A549 (cell line): ENCODE measurements around the gene KCTD5. TPM values are rescaled to one million over a fixed set of nuclear protein-coding genes. Genes with fewer than 3 reads are reported as not detected.
"Not testable (repeated sequence)": the region's sequence is repeated elsewhere in the genome, so short reads cannot be mapped to it uniquely, and the experiment has no call there.

Experiments used
- ATAC-seq, 2 experiments: fragments of 200-7000 bp in 1 of 2; fragments of >200 bp in 1 of 2; cut with Nextera tagmentation in 1 of 2; cut with Tn5 transposase in 1 of 2; 3 replicates each; pipeline versions ENCODE4 v1.8.0 to v1.9.1; 2018 to 2020; ENCODE audit warnings: mild to moderate bottlenecking in 1 of 2, moderate library complexity in 1 of 2
- CTCF ChIA-PET: fragments of 300-600 bp; sonication (Branson Sonifier 250); formaldehyde crosslinking; extraction: SDS; loops from one replicate; lab custom pipeline; 2021; ENCODE audit warnings: antibody characterized with exemption, inconsistent platforms; lab: Yijun Ruan, JAX
- POLR2A ChIA-PET: fragments of 350-600 bp; formaldehyde crosslinking; extraction: SDS; loops from one replicate; lab custom pipeline; 2021; ENCODE audit warnings: antibody characterized with exemption, inconsistent platforms; lab: Yijun Ruan, JAX
- DNase-seq, 2 experiments: peaks; one replicate each; pipeline versions ENCODE4 v3.0.0 to v3.0.0-alpha.2; 2011 to 2016; ENCODE audit warnings: low read depth in 1 of 2, low spot score in 1 of 2
- FAIRE-seq: peaks from 2 replicates; lab custom pipeline; 2011; peaks lifted over from hg19 to GRCh38; lab: Jason Lieb, UNC
- H3K27ac ChIP-seq, 2 experiments: fragments of >200 bp; sonication (Bioruptor Twin); formaldehyde crosslinking; 3 replicates each; pipeline ENCODE4 v1.5.1; 2016 to 2017
- H3K4me1 ChIP-seq: fragments of >200 bp; sonication (Bioruptor Twin); formaldehyde crosslinking; 3 replicates; pipeline ENCODE4 v1.6.1; 2016
- H3K4me2 ChIP-seq: fragments of >200 bp; sonication (Bioruptor Twin); formaldehyde crosslinking; 3 replicates; pipeline ENCODE4 v1.6.1; 2016
- H3K4me3 ChIP-seq: fragments of >200 bp; sonication (Bioruptor Twin); formaldehyde crosslinking; 3 replicates; pipeline ENCODE4 v1.5.1; 2016
- H3K9me3 ChIP-seq: fragments of >200 bp; sonication (Bioruptor Twin); formaldehyde crosslinking; 3 replicates; pipeline ENCODE4 v1.6.1; 2016
- CBX8 ChIP-seq: fragments of 200-600 bp; sonication (generic); IDR thresholded peaks from 2 replicates; pipeline ENCODE4 v1.6.1; 2016
- CHD2 ChIP-seq: fragments of 150-350 bp; IDR thresholded peaks from 2 replicates; pipeline ENCODE4 v1.6.1; 2014; ENCODE audit warnings: low read length; ENCODE audit not compliant: partially characterized antibody
- EHMT2 ChIP-seq: fragments of 200-600 bp; sonication (generic); IDR thresholded peaks from 2 replicates; pipeline ENCODE4 v1.6.1; 2016; ENCODE audit warnings: antibody characterized with exemption, low read depth, mild to moderate bottlenecking, moderate library complexity
- GATA3 ChIP-seq: IDR thresholded peaks from 2 replicates; pipeline ENCODE4 v1.6.1; 2012; ENCODE audit warnings: borderline replicate concordance
- HEYL ChIP-seq: fragments of 250-450 bp; sonication (Bioruptor Pico); IDR thresholded peaks from 2 replicates; pipeline ENCODE4 v1.8.0; 2021; ENCODE audit warnings: mild to moderate bottlenecking, moderate library complexity
- HOXA7 ChIP-seq: fragments of 250-450 bp; sonication (Bioruptor Pico); IDR thresholded peaks from 2 replicates; pipeline ENCODE4 v1.5.0; 2020; ENCODE audit warnings: mild to moderate bottlenecking, moderate library complexity
- HOXB5 ChIP-seq: fragments of 250-450 bp; sonication (Bioruptor Pico); IDR thresholded peaks from 2 replicates; pipeline ENCODE4 v1.5.0; 2020; ENCODE audit warnings: mild to moderate bottlenecking, moderate library complexity
- MAZ ChIP-seq: fragments of 150-350 bp; IDR thresholded peaks from 2 replicates; pipeline ENCODE4 v1.6.1; 2014; ENCODE audit warnings: antibody characterized with exemption, low read depth, low read length, borderline replicate concordance
- NR3C1 ChIP-seq: fragments of >200 bp; sonication (Bioruptor Twin); formaldehyde crosslinking; IDR thresholded peaks from 3 replicates; pipeline ENCODE4 v1.6.1; 2017
- RAD21 ChIP-seq, 2 experiments: fragments of >200 bp in 1 of 2; sonication (Bioruptor Twin) in 1 of 2; formaldehyde crosslinking in 1 of 2; IDR thresholded peaks in 1 of 2; conservative IDR thresholded peaks in 1 of 2; 2 replicates in 1 of 2; 3 replicates in 1 of 2; pipeline ENCODE4 v1.6.1; 2012 to 2018; ENCODE audit warnings: inconsistent platforms in 1 of 2
- SMC3 ChIP-seq: fragments of >200 bp; sonication (Bioruptor Twin); formaldehyde crosslinking; IDR thresholded peaks from 3 replicates; pipeline ENCODE4 v1.6.1; 2018; ENCODE audit warnings: inconsistent platforms
- TP53 ChIP-seq: fragments of 250-450 bp; sonication (Bioruptor Pico); IDR thresholded peaks from 2 replicates; pipeline ENCODE4 v1.5.0; 2021; ENCODE audit warnings: mild to moderate bottlenecking, moderate library complexity
- WGBS: methylation state at CpG from one replicate; pipeline ENCODE4 v1.1.6; 2017; ENCODE audit errors: missing lambda C conversion rate; 5-methylcytosine and 5-hydroxymethylcytosine counted together
- polyA plus RNA-seq, 4 experiments: library from polyadenylated mRNA; depleted of rRNA in 3 of 4; stranded (reverse); fragments of >200 nt; fragmentation: RNase III in 1 of 4; extraction: RNeasy Plus Mini Kit Qiagen cat#74134 plus additional on column Dnase treatment in 1 of 4; gene quantifications; 2 replicates in 3 of 4; 3 replicates in 1 of 4; pipeline ENCODE4 v1.2.3, GENCODE V29; 2011 to 2017
- TF ChIP-seq, protein P1 (sequence below): fragments of >200 bp; sonication (Bioruptor Twin); formaldehyde crosslinking; IDR thresholded peaks from 3 replicates; pipeline ENCODE4 v1.5.1; 2016
- TF ChIP-seq, protein P2 (sequence below): fragments of 250-450 bp; sonication (Bioruptor Pico); IDR thresholded peaks from 2 replicates; pipeline ENCODE4 v1.5.0; 2021; ENCODE audit warnings: mild to moderate bottlenecking, moderate library complexity, borderline replicate concordance
- TF ChIP-seq, protein P3 (sequence below): fragments of 450-650 bp; IDR thresholded peaks from 2 replicates; pipeline ENCODE4 v1.6.1; 2014; ENCODE audit warnings: antibody characterized with exemption

KCTD5 gene
- polyA plus RNA-seq, 2 of the 4 experiments (the other 2 are of a cell fraction): 22.8 to 26.1 TPM

DNA sequence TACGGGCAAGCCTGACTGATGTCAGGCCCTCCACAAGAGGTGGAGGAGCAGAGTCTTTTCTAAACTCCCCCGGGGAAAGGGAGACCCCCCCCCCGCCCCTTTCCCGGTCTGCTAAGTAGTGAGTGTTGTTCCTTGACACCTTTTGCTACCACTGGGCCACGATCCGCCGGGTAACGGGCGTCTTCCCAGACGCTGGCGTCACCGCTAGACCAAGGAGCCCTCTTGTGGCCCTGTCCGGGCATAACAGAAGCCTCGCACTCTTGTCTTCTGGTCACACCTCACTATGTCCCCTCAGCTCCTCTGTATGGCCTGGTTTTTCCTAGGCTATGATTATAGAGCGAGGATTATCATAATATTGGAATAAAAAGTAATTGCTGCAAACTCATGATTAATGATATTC is 12.3 kb upstream of the KCTD5 start:
- 13% methylated on average over 7 of the region's 15 CpGs for WGBS
- TF ChIP-seq, protein P1, sequence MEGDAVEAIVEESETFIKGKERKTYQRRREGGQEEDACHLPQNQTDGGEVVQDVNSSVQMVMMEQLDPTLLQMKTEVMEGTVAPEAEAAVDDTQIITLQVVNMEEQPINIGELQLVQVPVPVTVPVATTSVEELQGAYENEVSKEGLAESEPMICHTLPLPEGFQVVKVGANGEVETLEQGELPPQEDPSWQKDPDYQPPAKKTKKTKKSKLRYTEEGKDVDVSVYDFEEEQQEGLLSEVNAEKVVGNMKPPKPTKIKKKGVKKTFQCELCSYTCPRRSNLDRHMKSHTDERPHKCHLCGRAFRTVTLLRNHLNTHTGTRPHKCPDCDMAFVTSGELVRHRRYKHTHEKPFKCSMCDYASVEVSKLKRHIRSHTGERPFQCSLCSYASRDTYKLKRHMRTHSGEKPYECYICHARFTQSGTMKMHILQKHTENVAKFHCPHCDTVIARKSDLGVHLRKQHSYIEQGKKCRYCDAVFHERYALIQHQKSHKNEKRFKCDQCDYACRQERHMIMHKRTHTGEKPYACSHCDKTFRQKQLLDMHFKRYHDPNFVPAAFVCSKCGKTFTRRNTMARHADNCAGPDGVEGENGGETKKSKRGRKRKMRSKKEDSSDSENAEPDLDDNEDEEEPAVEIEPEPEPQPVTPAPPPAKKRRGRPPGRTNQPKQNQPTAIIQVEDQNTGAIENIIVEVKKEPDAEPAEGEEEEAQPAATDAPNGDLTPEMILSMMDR: peak; percentile 58
- TF ChIP-seq SMC3: peak; percentile 53; the same call in 2 of the 3 replicates
- TF ChIP-seq RAD21 (conservative IDR thresholded peaks at IDR 0.05 in 1 of 2, IDR thresholded peaks at IDR 0.05 in 1 of 2): peak; percentile 51 to 55; a peak in 4 of 5 replicates
- Histone ChIP-seq H3K4me2 (peak overlapping the region; percentile 54), H3K27ac (peak overlapping the region in 1 of 2 experiments; percentile 50; a peak in 1 of 6 replicates)
- not testable (repeated sequence) for H3K4me3 ChIP-seq, H3K4me1 ChIP-seq, FAIRE-seq, H3K9me3 ChIP-seq
- ChIA-PET POLR2A (interaction anchor here (1.0 kb wide), 1 partner anchor 12 kb away, joined by 7 read pairs; the partner anchor contains the start of gene KCTD5), CTCF (interaction anchor here (1.5 kb wide), 1 partner anchor 13 kb away, joined by 3 read pairs; no protein-coding TSS in a partner anchor)
- DNase-seq (peak in 1 of 2 experiments; percentile 63), ATAC-seq (peak in 1 of 2 experiments; percentile 20; a peak in 1 of 6 replicates)

DNA sequence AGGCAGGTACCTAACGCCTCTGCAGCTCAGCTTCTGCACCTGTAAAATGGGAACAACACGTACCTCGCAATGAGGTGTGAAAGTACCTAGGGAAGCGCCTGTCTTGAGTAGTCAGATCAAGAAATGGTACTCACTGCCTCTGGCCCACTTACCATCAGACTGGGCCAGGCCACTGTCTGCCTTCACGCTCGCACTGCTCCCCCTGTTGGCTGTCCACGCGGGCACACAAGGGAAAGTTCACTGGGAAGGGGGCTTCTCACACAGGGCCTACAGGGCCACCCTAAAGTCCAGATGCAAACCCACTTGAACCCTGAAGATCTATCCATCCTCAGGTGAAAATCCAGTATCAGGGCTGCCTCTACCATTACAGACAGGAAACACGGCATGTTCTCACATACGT is 11.1 kb upstream of the KCTD5 start:
- H3K27ac ChIP-seq, FAIRE-seq, H3K9me3 ChIP-seq, POLR2A ChIA-PET, H3K4me1 ChIP-seq, H3K4me3 ChIP-seq, H3K4me2 ChIP-seq: not testable (repeated sequence)
- CTCF ChIA-PET: interaction anchor here (1.5 kb wide), 1 partner anchor 14 kb away, joined by 3 read pairs; no protein-coding TSS in a partner anchor
- DNase-seq (peak in 1 of 2 experiments; percentile 25), ATAC-seq (peak in 1 of 2 experiments; percentile 65; a peak in 3 of 6 replicates)
- 86% methylated on average over 10 of the region's 10 CpGs for WGBS

DNA sequence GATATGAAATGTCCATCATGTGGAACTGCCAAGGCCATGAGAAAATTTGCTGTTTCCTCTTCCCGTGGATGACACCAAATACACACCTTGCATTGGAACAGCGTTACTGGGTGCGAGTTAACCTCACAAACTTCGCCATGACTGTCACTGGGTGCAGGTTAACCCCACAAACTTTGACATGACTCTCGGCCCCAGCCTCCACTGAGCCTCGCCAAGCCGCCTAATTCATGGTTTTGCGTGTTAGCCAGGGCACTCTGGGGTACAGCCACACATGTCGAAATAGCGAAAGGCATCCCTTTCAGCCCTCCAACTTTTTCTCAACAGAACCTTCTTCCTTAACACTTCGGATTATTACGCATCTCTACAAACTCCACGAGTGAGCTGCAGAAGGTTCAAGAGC is 10.6 kb upstream of the KCTD5 start:
- FAIRE-seq (no peak), DNase-seq (no peak), ATAC-seq (no peak)
- peak overlapping the region; percentile 86; the same call in 2 of the 3 replicates for H3K4me2 ChIP-seq
- TF ChIP-seq HOXB5 (CRISPR knock-in tag): no peak
- TF ChIP-seq CBX8: no peak
- no peak for TF ChIP-seq MAZ
- no peak for TF ChIP-seq HOXA7
- TF ChIP-seq SMC3: no peak
- TF ChIP-seq, protein P2, sequence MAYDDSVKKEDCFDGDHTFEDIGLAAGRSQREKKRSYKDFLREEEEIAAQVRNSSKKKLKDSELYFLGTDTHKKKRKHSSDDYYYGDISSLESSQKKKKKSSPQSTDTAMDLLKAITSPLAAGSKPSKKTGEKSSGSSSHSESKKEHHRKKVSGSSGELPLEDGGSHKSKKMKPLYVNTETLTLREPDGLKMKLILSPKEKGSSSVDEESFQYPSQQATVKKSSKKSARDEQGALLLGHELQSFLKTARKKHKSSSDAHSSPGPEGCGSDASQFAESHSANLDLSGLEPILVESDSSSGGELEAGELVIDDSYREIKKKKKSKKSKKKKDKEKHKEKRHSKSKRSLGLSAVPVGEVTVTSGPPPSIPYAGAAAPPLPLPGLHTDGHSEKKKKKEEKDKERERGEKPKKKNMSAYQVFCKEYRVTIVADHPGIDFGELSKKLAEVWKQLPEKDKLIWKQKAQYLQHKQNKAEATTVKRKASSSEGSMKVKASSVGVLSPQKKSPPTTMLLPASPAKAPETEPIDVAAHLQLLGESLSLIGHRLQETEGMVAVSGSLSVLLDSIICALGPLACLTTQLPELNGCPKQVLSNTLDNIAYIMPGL (CRISPR knock-in tag): no peak
- no peak for TF ChIP-seq EHMT2
- no peak for TF ChIP-seq HEYL (CRISPR knock-in tag)
- TF ChIP-seq NR3C1: no peak
- TF ChIP-seq TP53: no peak
- TF ChIP-seq RAD21 (conservative IDR thresholded peaks at IDR 0.05 in 1 of 2, IDR thresholded peaks at IDR 0.05 in 1 of 2): no peak
- TF ChIP-seq, protein P3, sequence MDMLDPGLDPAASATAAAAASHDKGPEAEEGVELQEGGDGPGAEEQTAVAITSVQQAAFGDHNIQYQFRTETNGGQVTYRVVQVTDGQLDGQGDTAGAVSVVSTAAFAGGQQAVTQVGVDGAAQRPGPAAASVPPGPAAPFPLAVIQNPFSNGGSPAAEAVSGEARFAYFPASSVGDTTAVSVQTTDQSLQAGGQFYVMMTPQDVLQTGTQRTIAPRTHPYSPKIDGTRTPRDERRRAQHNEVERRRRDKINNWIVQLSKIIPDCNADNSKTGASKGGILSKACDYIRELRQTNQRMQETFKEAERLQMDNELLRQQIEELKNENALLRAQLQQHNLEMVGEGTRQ: no peak
- TF ChIP-seq GATA3: no peak
- TF ChIP-seq CHD2: no peak
- ChIA-PET CTCF (interaction anchor here (0.6 to 1.0 kb wide), 2 partner anchors 10 to 157 kb away, joined by 3 read pairs; no protein-coding TSS in a partner anchor), POLR2A (no interaction called here)
- no peak overlapping the region for H3K4me3 ChIP-seq
- no peak overlapping the region for H3K27ac ChIP-seq
- WGBS: 90% methylated on average over 13 of the region's 13 CpGs
- no peaks in the 10 kb centered on the region for H3K9me3 ChIP-seq
- H3K4me1 ChIP-seq: peaks cover 10% of the 10 kb centered on the region; the same call in 2 of the 3 replicates
